Peyer's patch (tissue), 4 donors: Measurements from ENCODE around the gene VAV3. TPM values are rescaled to one million over a fixed set of nuclear protein-coding genes. Genes with fewer than 3 reads are reported as not detected.

Experiments used
- DNase-seq, 3 donors: peaks; one replicate each; pipeline ENCODE4 v3.0.0-alpha.2; 2017 to 2019
- H3K27ac ChIP-seq, 4 donors: fragments of 200-600 bp; sonication (generic); one replicate each; pipeline ENCODE4 v1.5.1; 2016 to 2019
- H3K27me3 ChIP-seq, 2 donors: fragments of 200-600 bp; sonication (generic); one replicate each; pipeline ENCODE4 v1.5.1; 2019
- H3K36me3 ChIP-seq, 3 donors: fragments of 200-600 bp; sonication (generic); one replicate each; pipeline ENCODE4 v1.5.1; 2016 to 2019
- H3K4me1 ChIP-seq, 4 donors: fragments of 200-600 bp; sonication (generic); one replicate each; pipeline ENCODE4 v1.5.1; 2016 to 2019
- H3K4me3 ChIP-seq, 4 donors: fragments of 200-600 bp; sonication (generic); 1 replicate in 3 of 4; 2 replicates in 1 of 4; pipeline ENCODE4 v1.5.1; 2016 to 2019; ENCODE audit warnings: mild to moderate bottlenecking in 1 of 4
- H3K9me3 ChIP-seq, 4 donors: fragments of 200-600 bp; sonication (generic); one replicate each; pipeline ENCODE4 v1.5.1; 2016 to 2019; ENCODE audit warnings: mild to moderate bottlenecking in 1 of 4
- POLR2A ChIP-seq, 2 donors: fragments of 450-650 bp; IDR thresholded peaks; one replicate each; pipeline ENCODE4 v1.5.1; 2017; ENCODE audit warnings: antibody characterized with exemption in 2 of 2, mild to moderate bottlenecking in 2 of 2, moderate library complexity in 2 of 2
- total RNA-seq, 4 donors: library from RNA; depleted of rRNA; stranded (reverse); fragments of >200 nt; gene quantifications; one replicate each; pipeline ENCODE4 v1.1.0, GENCODE V29; 2016
- TF ChIP-seq, protein P1 (sequence below), 6 experiments: fragments of 450-650 bp in 4 of 6; fragments of 200-600 bp in 2 of 6; sonication (generic) in 1 of 6; IDR thresholded peaks; one replicate each; pipeline ENCODE4 v1.5.1; 2017 to 2019; ENCODE audit warnings: antibody characterized with exemption in 6 of 6, mild to moderate bottlenecking in 3 of 6, moderate library complexity in 1 of 6

Gene VAV3
- total RNA-seq, 4 donors from 2014 or later, result 32.1 to 60.9 (median 41.5) TPM

DNA sequence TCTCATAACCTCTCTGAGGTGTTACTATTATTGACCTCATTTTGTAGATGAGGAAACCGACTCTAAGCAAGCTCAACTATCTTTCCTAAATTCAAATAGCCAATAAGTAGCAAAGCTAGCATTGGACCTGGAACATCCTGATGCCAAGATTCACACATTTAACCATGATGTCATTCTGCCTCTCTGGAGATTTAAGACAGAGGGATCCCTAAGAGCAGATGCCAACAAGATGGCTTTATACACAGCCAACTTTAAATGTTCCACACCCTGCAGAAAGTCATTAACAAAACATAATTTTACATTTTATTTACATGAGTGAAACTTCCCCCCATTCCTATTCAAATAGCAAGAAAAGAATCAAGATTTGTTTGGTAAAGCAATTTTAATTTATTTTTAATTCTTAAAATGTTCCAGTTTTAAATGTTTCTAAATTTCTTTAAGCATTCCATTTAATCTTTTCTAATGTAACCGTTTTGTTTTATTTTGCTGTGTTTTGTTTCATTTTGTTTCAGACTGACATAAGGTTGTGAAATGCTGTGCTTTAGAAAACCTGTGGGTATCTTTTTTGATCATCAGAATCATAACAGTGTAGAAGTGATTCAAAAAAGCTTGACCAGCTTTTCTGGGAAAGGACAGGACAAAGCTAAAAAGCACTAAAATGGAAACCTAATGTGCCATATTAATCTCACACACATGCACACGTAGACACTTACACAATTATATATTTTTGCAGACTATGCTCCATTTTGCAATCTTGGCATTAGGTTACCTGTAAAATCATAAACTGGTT, 7.6 kb upstream of the VAV3 start:
- H3K27ac ChIP-seq, result no peak overlapping the region
- DNase-seq, result no peak
- H3K9me3 ChIP-seq, result no peaks in the 10 kb centered on the region
- no peaks in the 10 kb centered on the region for H3K27me3 ChIP-seq
- H3K36me3 ChIP-seq, result no peaks in the 10 kb centered on the region
- no peak for TF ChIP-seq POLR2A (IDR thresholded peaks at IDR 0.05)
- TF ChIP-seq, protein P1, sequence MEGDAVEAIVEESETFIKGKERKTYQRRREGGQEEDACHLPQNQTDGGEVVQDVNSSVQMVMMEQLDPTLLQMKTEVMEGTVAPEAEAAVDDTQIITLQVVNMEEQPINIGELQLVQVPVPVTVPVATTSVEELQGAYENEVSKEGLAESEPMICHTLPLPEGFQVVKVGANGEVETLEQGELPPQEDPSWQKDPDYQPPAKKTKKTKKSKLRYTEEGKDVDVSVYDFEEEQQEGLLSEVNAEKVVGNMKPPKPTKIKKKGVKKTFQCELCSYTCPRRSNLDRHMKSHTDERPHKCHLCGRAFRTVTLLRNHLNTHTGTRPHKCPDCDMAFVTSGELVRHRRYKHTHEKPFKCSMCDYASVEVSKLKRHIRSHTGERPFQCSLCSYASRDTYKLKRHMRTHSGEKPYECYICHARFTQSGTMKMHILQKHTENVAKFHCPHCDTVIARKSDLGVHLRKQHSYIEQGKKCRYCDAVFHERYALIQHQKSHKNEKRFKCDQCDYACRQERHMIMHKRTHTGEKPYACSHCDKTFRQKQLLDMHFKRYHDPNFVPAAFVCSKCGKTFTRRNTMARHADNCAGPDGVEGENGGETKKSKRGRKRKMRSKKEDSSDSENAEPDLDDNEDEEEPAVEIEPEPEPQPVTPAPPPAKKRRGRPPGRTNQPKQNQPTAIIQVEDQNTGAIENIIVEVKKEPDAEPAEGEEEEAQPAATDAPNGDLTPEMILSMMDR (IDR thresholded peaks at IDR 0.05), result no peak
- no peaks in the 10 kb centered on the region for H3K4me1 ChIP-seq
- H3K4me3 ChIP-seq, result no peak overlapping the region

DNA sequence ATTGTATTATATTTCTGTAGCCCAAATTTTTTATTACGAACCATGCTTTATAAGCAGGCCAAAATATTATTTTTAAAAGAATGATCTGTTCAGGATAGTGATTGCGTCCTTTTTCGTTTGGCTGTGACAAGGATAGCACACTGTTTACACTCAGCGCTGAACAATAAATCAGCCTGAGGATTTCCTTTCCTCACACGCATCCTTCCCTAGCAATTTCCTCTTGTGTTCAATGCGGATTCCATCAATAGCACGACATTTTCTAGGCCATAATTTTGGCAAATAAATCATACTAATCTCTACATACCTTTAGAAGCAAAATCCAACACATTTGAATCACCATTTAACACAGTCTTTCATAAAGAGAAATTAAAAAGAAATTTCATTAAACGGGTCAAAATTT, 1.6 kb upstream of the VAV3 start:
- no peak overlapping the region for H3K27ac ChIP-seq
- no peak overlapping the region for H3K4me3 ChIP-seq
- peaks cover 0 to 23% (median 3%) of the 10 kb centered on the region in 4 donors for H3K4me1 ChIP-seq
- H3K9me3 ChIP-seq, result no peaks in the 10 kb centered on the region
- TF ChIP-seq, protein P1 (IDR thresholded peaks at IDR 0.05), result no peak
- no peaks in the 10 kb centered on the region for H3K27me3 ChIP-seq
- H3K36me3 ChIP-seq, result no peaks in the 10 kb centered on the region
- no peak for DNase-seq

DNA sequence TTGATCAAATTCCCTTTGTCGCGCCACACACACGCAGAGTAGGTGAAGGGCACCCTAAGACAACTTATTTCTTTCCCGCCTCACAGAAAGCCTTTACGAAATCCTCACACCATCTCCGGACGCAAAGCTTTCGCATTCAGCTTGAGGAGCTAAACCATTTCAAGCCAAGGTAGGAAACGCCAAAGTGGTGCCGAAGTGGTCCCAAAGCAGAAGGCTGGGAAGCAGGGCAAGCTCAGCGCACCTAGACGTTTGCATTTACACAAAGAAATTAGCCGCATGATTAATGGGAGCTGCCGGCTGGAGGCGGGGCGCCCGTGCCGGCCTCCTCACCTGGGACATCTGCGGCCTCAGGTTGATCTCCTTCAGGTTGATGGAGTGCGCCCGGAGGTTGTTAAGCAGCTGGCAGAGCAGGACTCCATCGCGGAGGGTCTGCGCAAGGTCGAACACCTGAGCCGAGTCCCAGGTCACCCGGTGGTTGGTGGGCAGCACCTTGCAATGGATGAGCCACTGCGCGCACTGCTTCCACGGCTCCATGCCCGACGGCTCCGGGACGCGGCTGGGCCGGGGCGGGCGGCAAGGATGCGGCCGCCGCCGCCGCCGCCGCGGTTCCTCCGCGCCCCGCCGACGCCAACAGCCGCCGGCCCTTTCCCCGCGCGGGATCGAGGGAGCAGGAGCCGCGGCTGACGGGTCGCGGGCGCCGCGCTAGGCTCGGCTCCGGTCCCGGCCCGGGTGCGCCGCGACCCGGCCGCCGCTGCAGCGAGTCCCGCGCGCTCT, 457 bp downstream of the VAV3 start:
- Histone ChIP-seq H3K27me3 (no peaks in the 10 kb centered on the region), H3K36me3 (no peaks in the 10 kb centered on the region), H3K9me3 (no peaks in the 10 kb centered on the region), H3K4me1 (peaks cover 0 to 23% (median 3%) of the 10 kb centered on the region in 4 donors), H3K4me3 (peak overlapping the region; percentile 36 to 66 (median 58)), H3K27ac (peak overlapping the region; percentile 26 to 83 (median 68))
- no peak for TF ChIP-seq POLR2A (IDR thresholded peaks at IDR 0.05)
- TF ChIP-seq, protein P1 (IDR thresholded peaks at IDR 0.05), result no peak
- DNase-seq, result peak; percentile 48 to 69 (median 58)

DNA sequence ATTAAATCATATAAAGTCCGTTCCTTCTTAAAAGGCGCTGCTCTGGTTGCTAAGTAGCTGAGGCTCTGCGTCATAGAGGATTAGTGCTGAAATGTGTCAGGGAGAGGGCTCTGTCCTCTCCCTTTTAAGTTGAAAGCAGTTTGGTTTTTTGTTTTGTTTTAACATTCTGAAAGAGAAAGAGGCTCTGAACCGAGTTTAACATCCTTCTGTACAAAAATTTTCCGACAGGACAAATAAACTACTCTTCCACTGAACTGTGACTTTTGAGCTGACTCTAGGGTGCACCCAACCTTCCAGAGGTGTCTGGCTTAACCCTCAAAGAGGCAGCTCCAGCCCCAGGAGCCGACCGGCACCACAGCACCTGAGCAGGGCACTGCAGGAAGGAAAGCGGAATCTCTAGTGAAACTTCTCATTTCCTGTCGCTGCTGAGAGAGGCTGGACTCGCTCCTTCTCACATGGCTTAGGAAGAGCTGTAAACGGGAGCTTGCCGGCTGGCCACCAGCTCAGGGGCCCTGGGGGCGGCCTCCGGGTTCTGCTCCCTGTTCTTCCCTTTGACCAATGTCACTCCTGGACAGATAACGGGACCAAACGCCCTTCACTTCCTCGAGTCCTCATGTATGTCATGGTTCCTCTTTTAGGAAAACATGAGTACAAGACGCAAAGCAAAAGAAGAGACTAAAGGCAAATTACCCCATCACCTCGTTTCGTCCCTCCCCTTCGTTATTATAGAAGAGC, 1.2 kb downstream of the VAV3 start:
- Histone ChIP-seq H3K36me3 (no peaks in the 10 kb centered on the region), H3K4me1 (peaks cover 0 to 23% (median 3%) of the 10 kb centered on the region in 4 donors), H3K27me3 (no peaks in the 10 kb centered on the region), H3K9me3 (no peaks in the 10 kb centered on the region), H3K27ac (peak overlapping the region; percentile 26 to 83 (median 68)), H3K4me3 (peak overlapping the region; percentile 36 to 66 (median 58))
- peak; percentile 45 to 74 (median 72) for DNase-seq
- TF ChIP-seq, protein P1 (IDR thresholded peaks at IDR 0.05), result no peak
- no peak for TF ChIP-seq POLR2A (IDR thresholded peaks at IDR 0.05)

DNA sequence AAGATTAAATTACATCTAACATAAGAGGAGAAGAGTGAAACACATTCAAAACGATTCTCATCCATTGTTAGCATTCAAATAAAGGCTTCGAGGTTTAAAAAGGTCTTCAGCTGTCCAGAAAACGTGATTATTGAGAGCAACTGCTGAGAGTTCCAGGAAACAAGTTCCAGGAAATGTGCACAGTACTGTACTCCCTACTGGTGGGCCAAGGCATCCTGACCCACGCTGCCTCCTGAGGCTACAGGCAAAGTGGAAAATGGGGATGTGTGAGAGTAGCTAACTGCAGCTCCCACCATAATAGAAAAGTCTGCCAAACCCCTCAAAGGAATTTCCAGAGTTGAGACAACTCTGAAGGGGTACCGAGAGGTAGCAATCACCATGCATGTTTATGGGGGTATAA, 2.0 kb downstream of the VAV3 start:
- Histone ChIP-seq H3K9me3 (no peaks in the 10 kb centered on the region), H3K4me1 (peaks cover 0 to 23% (median 3%) of the 10 kb centered on the region in 4 donors), H3K27ac (peak overlapping the region; percentile 26 to 83 (median 68)), H3K27me3 (no peaks in the 10 kb centered on the region), H3K4me3 (peak overlapping the region; percentile 36 to 66 (median 58)), H3K36me3 (no peaks in the 10 kb centered on the region)
- TF ChIP-seq, protein P1 (IDR thresholded peaks at IDR 0.05), result no peak
- no peak for DNase-seq
